Esophagus squamous epithelium (tissue), 4 donors: ENCODE data around the gene COA6.

Source experiments
- POLR2A ChIP-seq, 4 donors: fragments of 450-650 bp; IDR thresholded peaks; one replicate each; pipeline ENCODE4 v1.6.1; 2017; ENCODE audit warnings: antibody characterized with exemption in 4 of 4, mild to moderate bottlenecking in 4 of 4, moderate library complexity in 3 of 4
- TF ChIP-seq, protein P1 (sequence below), 6 experiments: fragments of 450-650 bp in 4 of 6; fragments of 200-600 bp in 2 of 6; sonication (generic) in 2 of 6; IDR thresholded peaks; one replicate each; pipeline ENCODE4 v1.5.1; 2016 to 2019; ENCODE audit warnings: antibody characterized with exemption in 6 of 6, mild to moderate bottlenecking in 4 of 6, moderate library complexity in 4 of 6

GRCh38 chr1:234337233-234337632, 36.0 kb upstream of the COA6 start:
- TF ChIP-seq, protein P1, sequence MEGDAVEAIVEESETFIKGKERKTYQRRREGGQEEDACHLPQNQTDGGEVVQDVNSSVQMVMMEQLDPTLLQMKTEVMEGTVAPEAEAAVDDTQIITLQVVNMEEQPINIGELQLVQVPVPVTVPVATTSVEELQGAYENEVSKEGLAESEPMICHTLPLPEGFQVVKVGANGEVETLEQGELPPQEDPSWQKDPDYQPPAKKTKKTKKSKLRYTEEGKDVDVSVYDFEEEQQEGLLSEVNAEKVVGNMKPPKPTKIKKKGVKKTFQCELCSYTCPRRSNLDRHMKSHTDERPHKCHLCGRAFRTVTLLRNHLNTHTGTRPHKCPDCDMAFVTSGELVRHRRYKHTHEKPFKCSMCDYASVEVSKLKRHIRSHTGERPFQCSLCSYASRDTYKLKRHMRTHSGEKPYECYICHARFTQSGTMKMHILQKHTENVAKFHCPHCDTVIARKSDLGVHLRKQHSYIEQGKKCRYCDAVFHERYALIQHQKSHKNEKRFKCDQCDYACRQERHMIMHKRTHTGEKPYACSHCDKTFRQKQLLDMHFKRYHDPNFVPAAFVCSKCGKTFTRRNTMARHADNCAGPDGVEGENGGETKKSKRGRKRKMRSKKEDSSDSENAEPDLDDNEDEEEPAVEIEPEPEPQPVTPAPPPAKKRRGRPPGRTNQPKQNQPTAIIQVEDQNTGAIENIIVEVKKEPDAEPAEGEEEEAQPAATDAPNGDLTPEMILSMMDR (IDR thresholded peaks at IDR 0.05) = no peak
- TF ChIP-seq POLR2A (IDR thresholded peaks at IDR 0.05) = no peak
